Breast epithelium (tissue), 3 donors: ENCODE data around the gene POLE3.

Experiments
- CTCF ChIP-seq, 3 donors: fragments of 450-650 bp; IDR thresholded peaks; one replicate each; pipeline ENCODE4 v1.5.1; 2016 to 2017; ENCODE audit warnings: antibody characterized with exemption in 3 of 3, mild to moderate bottlenecking in 3 of 3, moderate library complexity in 3 of 3
- POLR2A ChIP-seq: fragments of 450-650 bp; IDR thresholded peaks from one replicate; pipeline ENCODE4 v1.6.1; 2016; ENCODE audit warnings: antibody characterized with exemption, mild to moderate bottlenecking, moderate library complexity

GRCh38 chr9:113436728-113437515 is 26.4 kb upstream of the POLE3 start:
- TF ChIP-seq CTCF (IDR thresholded peaks at IDR 0.05) = no peak
- TF ChIP-seq POLR2A = no peak
